Measurements from ENCODE around the gene ASPSCR1. TPM values are rescaled to one million over a fixed set of nuclear protein-coding genes. Genes with fewer than 3 reads are reported as not detected.

ASPSCR1 gene
- total RNA-seq, 1 experiment from 2014 or later, result 51.0 TPM

- TF ChIP-seq JUND (IDR thresholded peaks at IDR 0.05) (no peak), MAX (IDR thresholded peaks at IDR 0.05) (no peak), TCF7L2 (IDR thresholded peaks at IDR 0.05; ENCODE audit: borderline replicate concordance, extremely low read depth, insufficient read depth, insufficient read length) (no peak), POLR2A (IDR thresholded peaks at IDR 0.05; ENCODE audit: borderline replicate concordance, extremely low read depth, insufficient read depth, insufficient read length) (no peak)
Measured at GRCh38 chr17:82019690-82020571, 42.5 kb downstream of the ASPSCR1 start (continued).

- Histone ChIP-seq H3K27ac (ENCODE audit: low read depth, low read length) (peak overlapping the region; percentile 96), H3K4me3 (replicated peaks in 1 of 2; ENCODE audit: low read depth in 1 of 2, low read length in 2 of 2) (no peak overlapping the region; a peak in 1 of 4 replicates), H3K79me2 (ENCODE audit: insufficient read depth, low read length) (peaks cover 46% of the 10 kb centered on the region), H3K36me3 (ENCODE audit: control insufficient read depth in 1 of 2, insufficient read depth in 2 of 2, low read length in 2 of 2) (peaks cover 0 to 10% of the 10 kb centered on the region in 2 experiments; a peak in 1 of 4 replicates), H4K20me1 (ENCODE audit: insufficient read depth) (peaks cover 4% of the 10 kb centered on the region; the same call in 1 of the 2 replicates), H3K9me2 (ENCODE audit: insufficient read depth) (no peaks in the 10 kb centered on the region), H3K4me2 (ENCODE audit: low read length) (peak overlapping the region; percentile 80), H3K9ac (ENCODE audit: low read length) (no peak overlapping the region), H3K4me1 (ENCODE audit: control insufficient read depth in 1 of 2, insufficient read depth in 2 of 2, low read length in 2 of 2) (peaks cover 29 to 47% of the 10 kb centered on the region in 2 experiments), H3K27me3 (ENCODE audit: insufficient read depth, low read length) (no peaks in the 10 kb centered on the region), H3K9me3 (ENCODE audit: control insufficient read depth in 1 of 2, insufficient read depth in 1 of 2, low read depth in 1 of 2, low read length in 2 of 2) (no peaks in the 10 kb centered on the region), H2AFZ (ENCODE audit: low read depth, low read length, poor library complexity, severe bottlenecking) (no peak overlapping the region)
- CTCF ChIA-PET, result interaction anchor here (0.9 to 5.3 kb wide), 18 partner anchors 10 to 345 kb away, joined by 3 to 151 read pairs (median 5); partner anchors contain the start of genes ARHGDIA, DCXR, MAFG and NOTUM
- no TSS peak for BruUV-seq (replicated peaks)
- RAD21 ChIA-PET (ENCODE audit: low non-redundant PET in 1 of 2, low total read pairs in 2 of 2, uncharacterized antibody in 2 of 2, unreplicated experiment in 2 of 2), result interaction anchor here (0.6 to 5.3 kb wide), 4 partner anchors 53 to 78 kb away, joined by 3 to 50 read pairs (median 22); partner anchors contain the start of gene NOTUM (in 2 of the 2)
- DNase-seq (ENCODE audit: low read depth, low spot score) (no peak), ATAC-seq (no peak)
- POLR2A ChIA-PET, result interaction anchor here (0.7 to 1.5 kb wide), 6 partner anchors 10 to 151 kb away, joined by 3 to 4 read pairs (median 3); partner anchors contain the start of genes DCXR, MAFG and RAC3
- intact Hi-C loops (cut with micrococcal nuclease), result loop anchor here (1.0 to 5.0 kb wide), 5 partner anchors 18 to 732 kb away; partner anchors contain the start of genes PCYT2 and TBCD
- TF ChIP-seq EGR1 (IDR thresholded peaks at IDR 0.05; ENCODE audit: low read depth) (no peak), SRF (IDR thresholded peaks at IDR 0.05; ENCODE audit: low read depth) (no peak), EZH2phosphoT487 (IDR thresholded peaks at IDR 0.05; ENCODE audit: borderline replicate concordance) (no peak), SP1 (IDR thresholded peaks at IDR 0.05; ENCODE audit: low read depth) (no peak), MAX (IDR thresholded peaks at IDR 0.05) (no peak), FOSL1 (IDR thresholded peaks at IDR 0.05; ENCODE audit: low read depth) (no peak), YY1 (IDR thresholded peaks at IDR 0.05; ENCODE audit: extremely low read depth, insufficient replicate concordance, low read depth, low read length) (no peak), JUND (IDR thresholded peaks at IDR 0.05) (no peak), CEBPB (IDR thresholded peaks at IDR 0.05; ENCODE audit: low read depth) (no peak), ELF1 (IDR thresholded peaks at IDR 0.05; ENCODE audit: borderline replicate concordance, low read depth) (no peak), REST (IDR thresholded peaks at IDR 0.05; ENCODE audit: low read depth) (no peak), EZH2 (IDR thresholded peaks at IDR 0.05) (no peak), SIN3A (IDR thresholded peaks at IDR 0.05; ENCODE audit: low read depth) (no peak), POLR2A (IDR thresholded peaks at IDR 0.05; ENCODE audit: borderline replicate concordance, extremely low read depth, insufficient read depth, insufficient read length) (no peak), ATF3 (IDR thresholded peaks at IDR 0.05) (no peak), POLR2AphosphoS5 (IDR thresholded peaks at IDR 0.05; ENCODE audit: low read depth, low read length) (no peak)
Measured at GRCh38 chr17:82020572-82021106, 43.2 kb downstream of the ASPSCR1 start.

All from HCT116 (cell line).